Ovary (tissue), 9 donors: Measurements from ENCODE around the gene DNAJC21. TPM values are rescaled to one million over a fixed set of nuclear protein-coding genes. Genes with fewer than 3 reads are reported as not detected.

Experiments
- DNase-seq, 5 donors: peaks; one replicate each; pipeline ENCODE4 v3.0.0-alpha.2; 2019 to 2020
- H3K27ac ChIP-seq, 2 donors: fragments of 200-600 bp; one replicate each; pipeline versions ENCODE4 v1.5.1 to v1.8.0; 2019 to 2022
- H3K27me3 ChIP-seq: fragments of 200-600 bp; one replicate; pipeline ENCODE4 v1.8.0; 2022
- H3K36me3 ChIP-seq: fragments of 200-600 bp; sonication (generic); one replicate; pipeline ENCODE4 v1.5.1; 2019
- H3K4me1 ChIP-seq: one replicate; pipeline ENCODE4 v1.8.1; 2013; ENCODE audit warnings: mild to moderate bottlenecking, moderate library complexity; ENCODE audit not compliant: insufficient read depth
- H3K4me3 ChIP-seq: fragments of 200-600 bp; sonication (generic); one replicate; pipeline ENCODE4 v1.5.1; 2017
- H3K9me3 ChIP-seq, 2 donors: fragments of 200-600 bp in 1 of 2; sonication (generic) in 1 of 2; one replicate each; pipeline versions ENCODE4 v1.5.1 to v1.8.1; 2013 to 2019; ENCODE audit warnings: mild to moderate bottlenecking in 1 of 2, moderate library complexity in 1 of 2
- CTCF ChIP-seq, 3 donors: fragments of 450-650 bp in 2 of 3; fragments of 200-600 bp in 1 of 3; IDR thresholded peaks; one replicate each; pipeline versions ENCODE4 v1.5.1 to v1.8.0; 2016 to 2022; ENCODE audit warnings: antibody characterized with exemption in 3 of 3, mild to moderate bottlenecking in 1 of 3
- EP300 ChIP-seq: sonication (generic); formaldehyde crosslinking; IDR thresholded peaks from one replicate; pipeline ENCODE4 v1.6.1; 2017; ENCODE audit warnings: antibody characterized with exemption
- POLR2A ChIP-seq: fragments of 450-650 bp; IDR thresholded peaks from one replicate; pipeline ENCODE4 v1.6.1; 2017; ENCODE audit warnings: antibody characterized with exemption, mild to moderate bottlenecking, moderate library complexity
- WGBS, 3 donors: extraction: QIAGEN DNeasy Blood & Tissue Kit in 1 of 3; methylation state at CpG; one replicate each; pipeline versions ENCODE4 v1.1.5 to v1.1.7; 2013 to 2017; 5-methylcytosine and 5-hydroxymethylcytosine counted together
- intact Hi-C, 4 donors: fragments of 100-400 bp; cut with DNase I; formaldehyde crosslinking; loops; one replicate each; pipeline versions ENCODE4 v1.11.0 to v1.15.1; 2022 to 2023
- polyA plus RNA-seq, 2 donors: library from polyadenylated mRNA; stranded (reverse); fragments of 200-250 nt in 1 of 2; fragments of 350-450 nt in 1 of 2; fragmentation: Illumina TruSeq in 1 of 2; extraction: RNeasy Lipid Tissue Mini Kit (QIAGEN cat#74804) in 1 of 2; gene quantifications; one replicate each; pipeline ENCODE4 v1.2.3, GENCODE V29; 2013 to 2014
- total RNA-seq, 7 donors: library from RNA; depleted of rRNA in 2 of 7; stranded (reverse); fragments of >200 nt in 2 of 7; fragmentation: NEBNext Ultra II Directional in 3 of 7; extraction: Animal tissue kit (Norgen Biotek cat#: 25700) in 3 of 7; gene quantifications; one replicate each; pipeline versions ENCODE4 v1.1.0 to v1.2.4, GENCODE V29; 2016 to 2023
- donor health status: DM: no; HTN: no; CAD: no; lungs with moderate emphysema.
- donor health status: DM: no; HTN: no; CAD: no.
- donor health status: Bipolar disorder and iron deficiency.
- donor health status: DM: yes; HTN: yes; CAD: no.
- donor health status: DM: no; HTN: no; CAD: no.
- donor health status: DM: yes; HTN: yes; CAD: no.

DNAJC21 gene
- total and polyA plus RNA-seq, 9 donors = 19.4 to 38.7 (median 31.8) TPM

DNA sequence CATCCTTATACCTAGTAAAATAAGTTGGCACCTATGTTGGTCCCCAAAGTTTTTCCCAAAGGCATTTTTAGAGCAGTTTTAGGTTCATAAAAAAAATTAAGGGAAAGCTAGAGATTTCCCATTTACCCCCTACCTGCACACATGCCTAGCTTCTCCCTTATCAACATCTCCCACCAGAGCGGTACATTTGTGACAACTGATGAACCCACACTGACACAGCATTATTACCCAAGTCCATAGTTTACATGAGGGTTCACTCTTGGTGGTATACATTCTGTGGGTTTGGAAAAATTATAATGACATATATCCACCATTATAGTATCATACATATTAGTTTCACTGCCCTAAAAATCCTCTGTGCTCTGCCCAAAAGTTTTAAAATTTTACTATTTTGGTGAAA is 26.1 kb upstream of the DNAJC21 start:
- Histone ChIP-seq H3K4me3 (no peak overlapping the region), H3K9me3 (no peaks in the 10 kb centered on the region), H3K4me1 (no peaks in the 10 kb centered on the region), H3K27ac (no peak overlapping the region), H3K27me3 (no peaks in the 10 kb centered on the region), H3K36me3 (no peaks in the 10 kb centered on the region)
- 52 to 100% (median 95%) methylated on average over 1 of the region's 1 CpG for WGBS, 3 donors
- intact Hi-C loops = no loop called here
- TF ChIP-seq EP300 = no peak
- no peak for TF ChIP-seq POLR2A
- TF ChIP-seq CTCF (IDR thresholded peaks at IDR 0.05) = no peak
- no peak for DNase-seq

DNA sequence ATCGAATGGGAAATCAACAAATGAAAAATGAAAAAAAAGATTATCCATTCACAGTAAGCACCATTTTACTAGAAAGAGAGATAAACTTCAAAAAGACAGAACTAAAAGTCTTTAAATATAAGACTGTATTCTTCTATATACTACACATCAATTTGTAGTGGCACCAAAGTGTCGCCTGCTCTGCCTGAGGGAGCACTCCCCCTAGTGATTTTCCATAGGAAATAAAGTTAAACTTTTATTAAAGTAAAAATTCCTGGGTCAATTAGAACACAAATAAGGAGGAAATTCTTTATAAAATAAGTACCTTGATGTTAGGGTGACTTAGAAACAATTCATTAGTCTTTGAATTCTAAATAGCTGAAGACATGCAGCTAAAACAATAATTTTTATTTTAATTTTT is 23.8 kb upstream of the DNAJC21 start:
- DNase-seq = no peak
- H3K4me1 ChIP-seq = no peaks in the 10 kb centered on the region
- intact Hi-C loops = no loop called here
- WGBS, 3 donors = 76 to 89% (median 81%) methylated on average over 2 of the region's 2 CpGs
- H3K27me3 ChIP-seq = no peaks in the 10 kb centered on the region
- H3K9me3 ChIP-seq = no peaks in the 10 kb centered on the region
- H3K4me3 ChIP-seq = no peak overlapping the region
- no peak overlapping the region for H3K27ac ChIP-seq
- H3K36me3 ChIP-seq = no peaks in the 10 kb centered on the region
- no peak for TF ChIP-seq POLR2A

GRCh38 chr5:34913072-34913471 is 16.3 kb upstream of the DNAJC21 start:
- Histone ChIP-seq H3K4me1 (peaks cover 6% of the 10 kb centered on the region), H3K4me3 (no peak overlapping the region), H3K36me3 (no peaks in the 10 kb centered on the region), H3K27ac (no peak overlapping the region), H3K9me3 (no peaks in the 10 kb centered on the region), H3K27me3 (no peaks in the 10 kb centered on the region)
- intact Hi-C loops = loop anchor here in 1 of 4 donors (10.0 kb wide), 1 partner anchor 1242 kb away; the partner anchor contains the start of genes LMBRD2 and SKP2
- 6 to 19% (median 10%) methylated on average over 2 of the region's 2 CpGs for WGBS, 3 donors
- no peak for TF ChIP-seq CTCF (IDR thresholded peaks at IDR 0.05)
- TF ChIP-seq POLR2A = no peak
- no peak for TF ChIP-seq EP300
- DNase-seq = no peak

GRCh38 chr5:34914671-34915138 is 14.7 kb upstream of the DNAJC21 start:
- Histone ChIP-seq H3K27me3 (no peaks in the 10 kb centered on the region), H3K36me3 (no peaks in the 10 kb centered on the region), H3K4me1 (peaks cover 6% of the 10 kb centered on the region), H3K27ac (peak overlapping the region in 1 of 2 donors; percentile 90), H3K4me3 (peak overlapping the region; percentile 87), H3K9me3 (no peaks in the 10 kb centered on the region)
- WGBS, 3 donors = 1 to 2% (median 1%) methylated on average over 20 of the region's 20 CpGs
- intact Hi-C loops = loop anchor here in 1 of 4 donors (10.0 kb wide), 1 partner anchor 1240 kb away; the partner anchor contains the start of genes LMBRD2 and SKP2
- DNase-seq = peak; percentile 25 to 69 (median 58)
- TF ChIP-seq POLR2A (no peak), EP300 (no peak), CTCF (IDR thresholded peaks at IDR 0.05) (no peak)

GRCh38 chr5:34915139-34915855 is 14.1 kb upstream of the DNAJC21 start, which contains the start of the genes BRIX1 and RAD1:
BRIX1 (plus strand) TSS chr5:34915711; CDS start chr5:34915739, 28 bp downstream.
RAD1 (minus strand) TSS chr5:34915504; CDS start chr5:34914892, 612 bp downstream.
- WGBS, 3 donors = 0 to 1% (median 0%) methylated on average over 61 to 67 of the region's 67 CpGs
- peak within 1 kb of the TSS; percentile 87 for H3K4me3 ChIP-seq
- no peaks in the 10 kb centered on the region for H3K27me3 ChIP-seq
- DNase-seq = peak; percentile 92 to 97 (median 93)
- no peaks in the 10 kb centered on the region for H3K9me3 ChIP-seq
- TF ChIP-seq POLR2A (peak; percentile 16), CTCF (IDR thresholded peaks at IDR 0.05) (peak in 1 of 3 donors; percentile 50), EP300 (no peak)
- intact Hi-C loops = loop anchor here in 1 of 4 donors (10.0 kb wide), 1 partner anchor 1240 kb away; the partner anchor contains the start of genes LMBRD2 and SKP2
- H3K27ac ChIP-seq = peak within 1 kb of the TSS; percentile 49 to 90
- peaks cover 6% of the 10 kb centered on the region for H3K4me1 ChIP-seq
- no peaks in the 10 kb centered on the region for H3K36me3 ChIP-seq
